Measurements from ENCODE around the gene CMTR1. TPM values are rescaled to one million over a fixed set of nuclear protein-coding genes. Genes with fewer than 3 reads are reported as not detected.

The CMTR1 gene
- total RNA-seq, 3 donors from 2014 or later = 31.4 to 35.7 (median 32.4) TPM

GRCh38 chr6:37478827-37479226 is 45.8 kb downstream of the CMTR1 start:
- DNase-seq (ENCODE audit: low spot score in 2 of 2) = no peak
- Histone ChIP-seq H3K9me3 (no peaks in the 10 kb centered on the region), H3K27ac (no peak overlapping the region), H3K27me3 (no peaks in the 10 kb centered on the region), H3K36me3 (no peaks in the 10 kb centered on the region), H3K4me3 (no peak overlapping the region), H3K4me1 (no peaks in the 10 kb centered on the region)
- TF ChIP-seq POLR2AphosphoS5 (IDR thresholded peaks at IDR 0.05) (no peak), POLR2A (IDR thresholded peaks at IDR 0.05) (no peak)
- TF ChIP-seq, protein P1, sequence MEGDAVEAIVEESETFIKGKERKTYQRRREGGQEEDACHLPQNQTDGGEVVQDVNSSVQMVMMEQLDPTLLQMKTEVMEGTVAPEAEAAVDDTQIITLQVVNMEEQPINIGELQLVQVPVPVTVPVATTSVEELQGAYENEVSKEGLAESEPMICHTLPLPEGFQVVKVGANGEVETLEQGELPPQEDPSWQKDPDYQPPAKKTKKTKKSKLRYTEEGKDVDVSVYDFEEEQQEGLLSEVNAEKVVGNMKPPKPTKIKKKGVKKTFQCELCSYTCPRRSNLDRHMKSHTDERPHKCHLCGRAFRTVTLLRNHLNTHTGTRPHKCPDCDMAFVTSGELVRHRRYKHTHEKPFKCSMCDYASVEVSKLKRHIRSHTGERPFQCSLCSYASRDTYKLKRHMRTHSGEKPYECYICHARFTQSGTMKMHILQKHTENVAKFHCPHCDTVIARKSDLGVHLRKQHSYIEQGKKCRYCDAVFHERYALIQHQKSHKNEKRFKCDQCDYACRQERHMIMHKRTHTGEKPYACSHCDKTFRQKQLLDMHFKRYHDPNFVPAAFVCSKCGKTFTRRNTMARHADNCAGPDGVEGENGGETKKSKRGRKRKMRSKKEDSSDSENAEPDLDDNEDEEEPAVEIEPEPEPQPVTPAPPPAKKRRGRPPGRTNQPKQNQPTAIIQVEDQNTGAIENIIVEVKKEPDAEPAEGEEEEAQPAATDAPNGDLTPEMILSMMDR (IDR thresholded peaks at IDR 0.05) = no peak
- intact Hi-C loops (cut with DNase I; ENCODE audit: low total_unique reads) = no loop called here

DNA sequence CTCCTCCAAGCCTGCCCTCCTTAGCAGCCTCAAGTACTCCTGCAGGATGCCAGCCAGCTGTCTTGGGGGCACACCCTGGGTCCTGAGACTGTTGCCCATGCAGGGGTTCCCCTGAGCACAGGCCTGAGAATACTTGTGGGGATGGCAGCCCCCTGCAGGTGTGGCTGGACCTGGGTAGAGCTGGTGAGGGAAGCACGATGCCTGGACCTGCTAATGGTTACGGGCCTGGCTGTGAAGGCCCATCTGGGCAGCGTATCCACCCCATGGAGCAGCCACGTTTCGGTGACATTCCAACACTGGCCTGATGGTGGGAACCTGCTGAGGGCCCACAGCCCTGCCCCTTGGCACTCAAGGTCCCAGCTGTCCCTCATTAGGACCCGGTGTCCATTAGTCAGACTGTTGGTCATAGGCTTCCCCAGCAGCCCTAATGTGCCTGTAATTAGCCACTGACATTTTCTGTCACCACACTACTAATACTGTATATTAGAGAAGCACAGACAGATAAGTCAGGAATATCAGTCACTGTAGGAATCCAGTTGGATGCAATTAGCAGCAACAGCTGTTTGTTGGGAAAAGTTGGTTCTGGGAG is 46.3 kb downstream of the CMTR1 start:
- Histone ChIP-seq H3K9me3 (no peaks in the 10 kb centered on the region), H3K27ac (no peak overlapping the region), H3K36me3 (no peaks in the 10 kb centered on the region), H3K4me3 (no peak overlapping the region), H3K27me3 (no peaks in the 10 kb centered on the region), H3K4me1 (no peaks in the 10 kb centered on the region)
- intact Hi-C loops (cut with DNase I; ENCODE audit: low total_unique reads) = no loop called here
- DNase-seq (ENCODE audit: low spot score in 2 of 2) = no peak
- TF ChIP-seq, protein P1 (IDR thresholded peaks at IDR 0.05) = no peak
- TF ChIP-seq POLR2AphosphoS5 (IDR thresholded peaks at IDR 0.05) (no peak), POLR2A (IDR thresholded peaks at IDR 0.05) (no peak)

- no peaks in the 10 kb centered on the region for H3K27me3 ChIP-seq
- no peaks in the 10 kb centered on the region for H3K4me1 ChIP-seq
- no peak overlapping the region for H3K4me3 ChIP-seq
- no peaks in the 10 kb centered on the region for H3K36me3 ChIP-seq
- H3K9me3 ChIP-seq = no peaks in the 10 kb centered on the region
- H3K27ac ChIP-seq = no peak overlapping the region
- intact Hi-C loops (cut with DNase I; ENCODE audit: low total_unique reads) = no loop called here
- no peak for DNase-seq (ENCODE audit: low spot score in 2 of 2)
- no peak for TF ChIP-seq POLR2A (IDR thresholded peaks at IDR 0.05)
- TF ChIP-seq, protein P1 (IDR thresholded peaks at IDR 0.05) = no peak
- TF ChIP-seq POLR2AphosphoS5 (IDR thresholded peaks at IDR 0.05) = no peak
Observed at GRCh38 chr6:37480118-37480736, 47.2 kb downstream of the CMTR1 start.

- TF ChIP-seq POLR2A (IDR thresholded peaks at IDR 0.05) (no peak), POLR2AphosphoS5 (IDR thresholded peaks at IDR 0.05) (no peak)
- TF ChIP-seq, protein P1 (IDR thresholded peaks at IDR 0.05) = no peak
- intact Hi-C loops (cut with DNase I; ENCODE audit: low total_unique reads) = no loop called here
- no peaks in the 10 kb centered on the region for H3K4me1 ChIP-seq
- no peak overlapping the region for H3K4me3 ChIP-seq
- no peaks in the 10 kb centered on the region for H3K9me3 ChIP-seq
- no peaks in the 10 kb centered on the region for H3K27me3 ChIP-seq
- DNase-seq (ENCODE audit: low spot score in 2 of 2) = no peak
- no peaks in the 10 kb centered on the region for H3K36me3 ChIP-seq
- H3K27ac ChIP-seq = no peak overlapping the region
Observed at GRCh38 chr6:37480951-37481534, 48.0 kb downstream of the CMTR1 start.

Data from breast epithelium (tissue), 4 donors.